NT2/D1 (cell line): ENCODE results near the gene LEO1.
"Not testable (repeated sequence)": the region's sequence is repeated elsewhere in the genome, so short reads cannot be mapped to it uniquely, and the experiment has no call there.

Experiments used
- DNase-seq: peaks from one replicate; pipeline ENCODE4 v3.0.0-alpha.2; 2011; ENCODE audit warnings: low read depth, low spot score
- H3K27me3 ChIP-seq: 2 replicates; pipeline ENCODE4 v1.6.0; 2011; ENCODE audit warnings: mild to moderate bottlenecking; ENCODE audit not compliant: insufficient read length, insufficient read depth
- H3K36me3 ChIP-seq: 2 replicates; pipeline ENCODE4 v1.6.1; 2011; ENCODE audit warnings: mild to moderate bottlenecking, low read length, mixed read lengths; ENCODE audit not compliant: insufficient read depth, insufficient read length
- H3K4me1 ChIP-seq: 2 replicates; pipeline ENCODE4 v1.5.1; 2011; ENCODE audit not compliant: insufficient read depth, insufficient read length
- H3K4me3 ChIP-seq: 2 replicates; pipeline ENCODE4 v1.5.1; 2011; ENCODE audit warnings: low read depth; ENCODE audit not compliant: insufficient read length
- H3K9ac ChIP-seq: 2 replicates; pipeline ENCODE4 v1.6.0; 2011; ENCODE audit warnings: low read depth; ENCODE audit not compliant: insufficient read length
- H3K9me3 ChIP-seq: 2 replicates; pipeline ENCODE4 v1.5.1; 2011; ENCODE audit warnings: mild to moderate bottlenecking, low read length; ENCODE audit not compliant: insufficient read depth
- SUZ12 ChIP-seq: IDR thresholded peaks from 2 replicates; pipeline ENCODE4 v1.6.1; 2011; ENCODE audit not compliant: insufficient read length, insufficient read depth; ENCODE audit errors: extremely low read depth
- YY1 ChIP-seq: IDR thresholded peaks from 2 replicates; pipeline ENCODE4 v1.6.1; 2011; ENCODE audit not compliant: insufficient read length, insufficient read depth
- ZNF274 ChIP-seq: IDR thresholded peaks from 2 replicates; pipeline ENCODE4 v1.6.1; 2011; ENCODE audit warnings: mild to moderate bottlenecking, low read depth, low read length

Gene LEO1

DNA sequence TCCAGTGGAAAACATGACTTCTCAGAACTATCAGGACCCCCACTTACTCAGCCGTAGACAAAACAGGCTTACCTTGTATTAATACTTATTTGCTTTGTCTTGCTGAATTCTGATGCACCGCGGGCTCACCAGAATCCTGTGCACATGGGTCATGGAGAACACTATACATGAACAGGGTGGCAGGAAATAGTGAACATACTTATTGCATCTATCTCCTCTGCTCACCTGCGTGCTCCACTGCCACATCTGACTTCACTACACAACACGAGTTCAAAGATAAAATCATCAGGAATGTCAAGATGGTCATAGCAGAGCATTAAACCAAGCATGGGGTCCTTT lies 36.8 kb upstream of the LEO1 start:
- H3K36me3 ChIP-seq: no peaks in the 10 kb centered on the region
- H3K4me1 ChIP-seq: no peaks in the 10 kb centered on the region
- no peaks in the 10 kb centered on the region for H3K27me3 ChIP-seq
- H3K9me3 ChIP-seq: no peaks in the 10 kb centered on the region
- no peak overlapping the region for H3K4me3 ChIP-seq
- no peak overlapping the region for H3K9ac ChIP-seq
- DNase-seq: no peak
- TF ChIP-seq YY1: no peak
- no peak for TF ChIP-seq SUZ12
- TF ChIP-seq ZNF274: no peak

DNA sequence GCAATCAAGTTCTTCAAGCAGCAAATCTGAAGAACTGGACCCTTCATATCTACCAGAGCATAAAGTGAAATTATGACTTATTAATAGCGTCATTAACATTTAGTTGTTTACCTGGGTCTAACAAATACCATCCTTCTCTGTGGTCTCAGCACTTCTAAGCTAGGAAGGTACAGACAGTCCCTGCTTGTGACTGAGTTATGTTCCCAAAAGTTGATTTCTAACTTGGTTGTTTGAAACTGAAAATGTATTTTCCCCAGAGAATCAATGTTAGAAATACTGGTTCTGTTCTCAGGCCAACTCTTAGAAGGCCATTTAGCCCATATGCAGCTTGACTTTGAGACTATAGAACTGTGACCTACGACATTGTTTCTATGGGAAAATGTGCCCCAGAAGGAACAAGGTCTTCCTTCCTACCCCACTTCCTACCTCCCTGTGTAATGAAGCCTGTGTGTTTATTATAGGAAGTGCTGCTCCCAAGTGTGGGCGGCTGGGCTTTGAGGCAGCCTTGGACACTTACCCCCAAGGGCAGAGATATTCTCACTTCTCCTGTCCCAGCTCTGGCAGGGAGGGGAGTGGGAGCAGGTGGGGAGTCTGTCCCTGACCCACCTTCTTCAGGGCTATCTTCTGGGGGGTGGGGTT lies 35.2 kb upstream of the LEO1 start:
- no peaks in the 10 kb centered on the region for H3K27me3 ChIP-seq
- H3K4me1 ChIP-seq: no peaks in the 10 kb centered on the region
- no peaks in the 10 kb centered on the region for H3K9me3 ChIP-seq
- no peak overlapping the region for H3K9ac ChIP-seq
- no peak overlapping the region for H3K4me3 ChIP-seq
- no peaks in the 10 kb centered on the region for H3K36me3 ChIP-seq
- no peak for TF ChIP-seq ZNF274
- no peak for TF ChIP-seq YY1
- no peak for TF ChIP-seq SUZ12
- DNase-seq: no peak

DNA sequence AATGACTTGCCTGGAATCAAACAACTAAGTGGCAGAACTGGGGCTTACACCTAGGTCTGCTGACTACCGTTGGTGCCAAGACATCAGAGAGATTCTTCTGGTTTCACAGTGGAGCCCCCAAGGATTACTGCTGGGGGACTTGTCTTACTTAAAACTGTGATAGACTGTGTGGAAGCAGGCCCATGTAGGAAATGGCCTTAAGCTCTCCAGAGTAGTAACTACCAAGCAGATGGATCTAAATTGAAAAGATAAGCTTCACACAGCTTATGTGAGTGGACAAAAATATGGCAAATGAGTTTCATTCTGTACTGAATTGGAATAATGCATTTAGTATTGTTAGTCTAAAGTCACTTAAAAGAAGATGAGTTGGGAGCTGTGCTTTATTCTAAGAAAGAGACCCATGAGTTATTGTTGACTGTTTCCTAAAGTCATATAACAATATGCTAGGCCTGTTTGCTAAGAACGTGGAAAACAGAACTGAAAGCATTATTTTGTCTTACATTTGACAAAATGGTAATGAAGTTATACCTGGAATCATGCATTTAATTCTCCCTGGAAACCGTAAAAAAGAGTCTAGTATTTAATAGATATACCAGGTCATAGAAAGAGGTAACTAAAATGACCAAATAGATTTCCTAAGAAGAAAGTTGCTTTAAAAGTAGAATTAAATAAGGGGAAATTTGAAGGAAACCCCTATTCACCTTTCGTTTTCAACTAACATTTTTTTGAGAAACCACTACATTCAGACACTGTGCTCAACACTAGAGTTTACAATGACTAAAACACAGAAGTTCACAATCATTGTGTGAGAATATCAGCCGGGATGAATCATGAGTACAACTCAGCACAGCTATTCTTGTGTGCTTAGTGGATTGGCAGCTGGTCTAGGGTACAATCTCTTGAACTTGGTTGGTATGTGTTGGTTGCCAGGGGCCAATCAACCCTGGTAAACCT lies 34.4 kb upstream of the LEO1 start:
- no peak for TF ChIP-seq ZNF274
- TF ChIP-seq YY1: no peak
- no peak for TF ChIP-seq SUZ12
- Histone ChIP-seq H3K9me3 (no peaks in the 10 kb centered on the region), H3K4me3 (no peak overlapping the region), H3K9ac (no peak overlapping the region), H3K27me3 (no peaks in the 10 kb centered on the region), H3K36me3 (no peaks in the 10 kb centered on the region), H3K4me1 (no peaks in the 10 kb centered on the region)
- no peak for DNase-seq

DNA sequence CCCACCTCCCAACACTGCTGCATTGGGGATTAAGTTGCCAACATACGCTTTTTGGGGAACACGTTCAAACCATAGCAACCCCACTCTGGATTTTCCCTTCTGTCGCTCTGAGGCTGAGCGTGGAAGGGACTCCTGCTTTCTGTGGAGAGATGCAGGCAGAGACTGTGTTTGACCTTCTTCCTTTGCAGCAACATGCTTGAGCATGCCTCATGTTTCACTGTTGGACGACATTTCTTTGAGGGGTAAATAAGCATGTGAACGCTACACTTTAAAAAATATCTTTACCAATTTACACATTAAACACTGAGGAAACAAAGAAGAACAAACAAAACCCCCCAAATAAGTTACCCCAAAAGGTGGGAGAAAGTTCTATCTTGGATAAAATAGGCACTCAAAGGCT lies 33.2 kb upstream of the LEO1 start:
- H3K27me3 ChIP-seq: no peaks in the 10 kb centered on the region
- TF ChIP-seq ZNF274 (no peak), YY1 (no peak), SUZ12 (no peak)
- no peaks in the 10 kb centered on the region for H3K4me1 ChIP-seq
- H3K36me3 ChIP-seq: no peaks in the 10 kb centered on the region
- H3K4me3 ChIP-seq: no peak overlapping the region
- no peaks in the 10 kb centered on the region for H3K9me3 ChIP-seq
- no peak overlapping the region for H3K9ac ChIP-seq
- DNase-seq: no peak

DNA sequence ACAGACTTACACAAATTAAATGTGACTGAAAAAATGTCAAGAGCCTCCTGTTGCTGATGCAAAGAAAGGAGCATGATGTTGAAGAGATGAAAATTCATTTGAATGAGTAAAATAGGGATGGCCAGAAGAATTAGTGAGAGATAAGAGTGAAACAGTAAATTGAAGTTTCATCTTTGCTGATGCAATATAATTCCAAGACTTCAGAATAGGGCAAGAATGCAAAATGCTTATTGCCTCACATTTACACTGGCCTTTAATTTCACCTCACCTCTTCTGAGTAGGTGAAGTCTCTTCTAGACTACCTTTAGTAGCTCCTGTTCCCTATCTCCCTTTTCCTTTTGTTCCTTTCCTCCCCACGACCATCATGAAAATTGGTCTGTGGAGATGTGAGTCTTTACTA lies 32.1 kb upstream of the LEO1 start:
- TF ChIP-seq ZNF274: no peak
- TF ChIP-seq YY1: no peak
- no peak for TF ChIP-seq SUZ12
- no peaks in the 10 kb centered on the region for H3K27me3 ChIP-seq
- no peak overlapping the region for H3K4me3 ChIP-seq
- no peaks in the 10 kb centered on the region for H3K36me3 ChIP-seq
- DNase-seq: no peak
- H3K4me1 ChIP-seq: no peaks in the 10 kb centered on the region
- no peak overlapping the region for H3K9ac ChIP-seq
- no peaks in the 10 kb centered on the region for H3K9me3 ChIP-seq

DNA sequence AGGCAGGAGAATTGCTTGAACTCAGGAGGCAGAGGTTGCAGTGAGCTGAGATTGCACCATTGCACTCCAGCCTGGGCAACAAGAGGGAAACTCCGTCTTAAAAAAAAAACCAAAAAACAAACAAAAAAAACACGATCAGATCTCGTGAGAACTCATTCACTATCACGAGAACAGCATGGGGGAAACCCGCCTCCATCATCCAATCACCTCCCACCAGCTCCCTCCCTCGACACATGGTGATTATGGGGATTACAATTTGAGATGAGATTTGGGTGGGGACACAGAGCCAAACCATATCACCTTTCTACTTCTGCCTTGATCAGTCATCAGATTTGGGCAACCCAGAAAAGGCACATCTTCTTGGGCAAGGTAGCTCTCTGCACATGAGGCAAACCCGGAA lies 31.5 kb upstream of the LEO1 start:
- H3K4me1 ChIP-seq, H3K9me3 ChIP-seq, DNase-seq, H3K4me3 ChIP-seq, H3K27me3 ChIP-seq, H3K9ac ChIP-seq, H3K36me3 ChIP-seq: not testable (repeated sequence)

DNA sequence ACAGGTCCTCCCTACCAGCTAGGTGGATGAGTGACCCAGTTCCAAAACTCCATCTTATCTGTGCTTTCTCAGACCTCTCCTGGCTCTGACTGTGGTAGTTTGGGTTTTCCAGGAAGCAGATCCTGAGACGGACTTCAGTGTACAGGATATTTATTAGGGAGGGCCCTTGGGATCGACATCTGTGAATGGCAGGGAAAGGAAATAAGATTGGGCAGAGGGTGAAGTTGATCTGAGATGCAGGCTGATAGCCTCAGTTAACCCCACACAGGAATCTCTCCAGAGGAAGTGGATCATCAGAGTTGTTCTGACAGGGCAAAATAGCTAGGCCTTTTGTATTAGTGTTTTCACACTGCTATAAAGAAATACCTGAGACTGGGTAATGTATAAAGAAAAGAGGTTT lies 30.8 kb upstream of the LEO1 start:
- H3K36me3 ChIP-seq: no peaks in the 10 kb centered on the region
- TF ChIP-seq ZNF274 (no peak), YY1 (no peak), SUZ12 (no peak)
- H3K9me3 ChIP-seq: no peaks in the 10 kb centered on the region
- H3K4me3 ChIP-seq: no peak overlapping the region
- no peak for DNase-seq
- no peak overlapping the region for H3K9ac ChIP-seq
- H3K4me1 ChIP-seq: no peaks in the 10 kb centered on the region
- H3K27me3 ChIP-seq: no peaks in the 10 kb centered on the region
